ENCODE measurements around the gene SLC27A1.

Gene SLC27A1

GRCh38 chr19:17510220-17510993 is 40.1 kb downstream of the SLC27A1 start:
- POLR2A ChIA-PET, result interaction anchor here (0.7 to 1.4 kb wide), 4 partner anchors 22 to 201 kb away, joined by 3 to 8 read pairs (median 4); no protein-coding TSS in a partner anchor
- no peaks in the 10 kb centered on the region for H3K4me1 ChIP-seq (ENCODE audit: control insufficient read depth, insufficient read depth, low read length)
- H3K4me3 ChIP-seq (ENCODE audit: low read depth, low read length), result no peak overlapping the region
- TF ChIP-seq ZNF701 (tag by site-specific recombination; IDR thresholded peaks at IDR 0.05) (no peak), PRDM4 (tag by site-specific recombination; IDR thresholded peaks at IDR 0.05) (no peak), KLF16 (tag by site-specific recombination; IDR thresholded peaks at IDR 0.05) (no peak), WT1 (tag by site-specific recombination; IDR thresholded peaks at IDR 0.05) (no peak), PRDM1 (tag by site-specific recombination; IDR thresholded peaks at IDR 0.05) (no peak), ZNF324 (tag by site-specific recombination; IDR thresholded peaks at IDR 0.05) (no peak), ZNF202 (tag by site-specific recombination; IDR thresholded peaks at IDR 0.05; ENCODE audit: borderline replicate concordance) (no peak), ZNF248 (tag by site-specific recombination; IDR thresholded peaks at IDR 0.05) (no peak), GLIS2 (tag by site-specific recombination; IDR thresholded peaks at IDR 0.05) (no peak), SCRT2 (tag by site-specific recombination; IDR thresholded peaks at IDR 0.05) (no peak), ZNF114 (tag by site-specific recombination; IDR thresholded peaks at IDR 0.05) (no peak), ZNF830 (tag by site-specific recombination; IDR thresholded peaks at IDR 0.05; ENCODE audit: low read depth) (no peak), ZNF146 (tag by site-specific recombination; IDR thresholded peaks at IDR 0.05) (no peak), ZNF521 (tag by site-specific recombination; IDR thresholded peaks at IDR 0.05) (no peak)
- TF ChIP-seq, protein P1, sequence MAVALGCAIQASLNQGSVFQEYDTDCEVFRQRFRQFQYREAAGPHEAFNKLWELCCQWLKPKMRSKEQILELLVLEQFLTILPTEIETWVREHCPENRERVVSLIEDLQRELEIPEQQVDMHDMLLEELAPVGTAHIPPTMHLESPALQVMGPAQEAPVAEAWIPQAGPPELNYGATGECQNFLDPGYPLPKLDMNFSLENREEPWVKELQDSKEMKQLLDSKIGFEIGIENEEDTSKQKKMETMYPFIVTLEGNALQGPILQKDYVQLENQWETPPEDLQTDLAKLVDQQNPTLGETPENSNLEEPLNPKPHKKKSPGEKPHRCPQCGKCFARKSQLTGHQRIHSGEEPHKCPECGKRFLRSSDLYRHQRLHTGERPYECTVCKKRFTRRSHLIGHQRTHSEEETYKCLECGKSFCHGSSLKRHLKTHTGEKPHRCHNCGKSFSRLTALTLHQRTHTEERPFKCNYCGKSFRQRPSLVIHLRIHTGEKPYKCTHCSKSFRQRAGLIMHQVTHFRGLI (tag by site-specific recombination; IDR thresholded peaks at IDR 0.05), result no peak
- TF ChIP-seq, protein P2, sequence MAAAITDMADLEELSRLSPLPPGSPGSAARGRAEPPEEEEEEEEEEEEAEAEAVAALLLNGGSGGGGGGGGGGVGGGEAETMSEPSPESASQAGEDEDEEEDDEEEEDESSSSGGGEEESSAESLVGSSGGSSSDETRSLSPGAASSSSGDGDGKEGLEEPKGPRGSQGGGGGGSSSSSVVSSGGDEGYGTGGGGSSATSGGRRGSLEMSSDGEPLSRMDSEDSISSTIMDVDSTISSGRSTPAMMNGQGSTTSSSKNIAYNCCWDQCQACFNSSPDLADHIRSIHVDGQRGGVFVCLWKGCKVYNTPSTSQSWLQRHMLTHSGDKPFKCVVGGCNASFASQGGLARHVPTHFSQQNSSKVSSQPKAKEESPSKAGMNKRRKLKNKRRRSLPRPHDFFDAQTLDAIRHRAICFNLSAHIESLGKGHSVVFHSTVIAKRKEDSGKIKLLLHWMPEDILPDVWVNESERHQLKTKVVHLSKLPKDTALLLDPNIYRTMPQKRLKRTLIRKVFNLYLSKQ (tag by site-specific recombination; IDR thresholded peaks at IDR 0.05; ENCODE audit: borderline replicate concordance), result no peak
- H3K9me3 ChIP-seq (ENCODE audit: control insufficient read depth, insufficient read depth, low read depth, low read length), result no peaks in the 10 kb centered on the region
- H3K27ac ChIP-seq (ENCODE audit: extremely low read depth, low read depth, low read length), result no peak overlapping the region
- CTCF ChIA-PET, result interaction anchor here (0.6 to 3.4 kb wide), 5 partner anchors 13 to 436 kb away, joined by 3 to 20 read pairs (median 3); no protein-coding TSS in a partner anchor
- H3K36me3 ChIP-seq (ENCODE audit: control insufficient read depth in 2 of 2, insufficient read depth in 1 of 2, low read length in 2 of 2), result no peaks in the 10 kb centered on the region

DNA sequence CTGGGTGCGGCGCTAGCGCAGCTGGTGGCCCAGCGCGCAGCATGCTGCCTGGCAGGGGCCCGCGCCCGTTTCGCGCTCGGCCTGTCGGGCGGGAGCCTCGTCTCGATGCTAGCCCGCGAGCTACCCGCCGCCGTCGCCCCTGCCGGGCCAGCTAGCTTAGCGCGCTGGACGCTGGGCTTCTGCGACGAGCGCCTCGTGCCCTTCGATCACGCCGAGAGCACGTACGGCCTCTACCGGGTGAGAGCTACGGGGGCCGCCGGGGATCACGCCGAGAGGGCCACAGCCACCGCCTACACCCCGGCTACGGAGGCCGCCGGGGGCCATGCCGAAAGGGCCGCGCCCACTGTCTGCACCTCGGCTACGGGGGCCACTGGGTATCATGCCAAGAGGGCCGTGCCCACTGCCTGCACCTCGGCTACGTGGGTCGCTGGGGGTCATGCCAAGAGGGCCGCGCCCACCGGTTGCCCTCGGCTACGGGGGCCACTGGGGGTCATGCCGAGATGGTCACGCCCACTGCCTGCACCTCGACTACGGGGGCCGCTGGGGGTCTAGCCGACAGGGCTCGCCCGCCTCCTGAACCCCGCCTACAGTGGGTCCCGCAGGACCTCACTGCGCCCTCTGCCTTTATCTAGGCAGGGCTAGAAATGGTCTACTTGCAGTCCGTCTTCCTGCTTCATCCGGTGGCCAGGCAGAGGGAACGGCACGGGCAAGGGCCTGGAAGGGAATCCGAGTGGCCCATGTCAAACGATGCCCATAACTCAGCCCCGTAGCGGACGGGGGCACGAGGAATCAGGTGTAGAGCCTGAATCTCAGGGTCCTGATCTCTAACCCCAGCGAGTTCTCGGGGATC is 41.6 kb downstream of the SLC27A1 start:
- Histone ChIP-seq H3K36me3 (ENCODE audit: control insufficient read depth in 2 of 2, insufficient read depth in 1 of 2, low read length in 2 of 2) (peaks cover 1 to 7% of the 10 kb centered on the region in 2 experiments; a peak in 1 of 3 replicates), H3K9me3 (ENCODE audit: control insufficient read depth, insufficient read depth, low read depth, low read length) (no peaks in the 10 kb centered on the region), H3K4me3 (ENCODE audit: low read depth, low read length) (peak overlapping the region; percentile 74), H3K27ac (ENCODE audit: extremely low read depth, low read depth, low read length) (peak overlapping the region; percentile 73), H3K4me1 (ENCODE audit: control insufficient read depth, insufficient read depth, low read length) (no peaks in the 10 kb centered on the region)
- ChIA-PET POLR2A (interaction anchor here (0.8 to 1.4 kb wide), 5 partner anchors 9 to 207 kb away, joined by 3 to 4 read pairs (median 3); no protein-coding TSS in a partner anchor), CTCF (interaction anchor here (0.8 to 3.4 kb wide), 6 partner anchors 16 to 255 kb away, joined by 3 to 20 read pairs (median 4); no protein-coding TSS in a partner anchor)
- TF ChIP-seq WT1 (tag by site-specific recombination; IDR thresholded peaks at IDR 0.05), result no peak; the same call in 1 of the 2 replicates
- TF ChIP-seq GLI4 (tag by site-specific recombination; IDR thresholded peaks at IDR 0.05), result no peak; the same call in 1 of the 2 replicates
- no peak for TF ChIP-seq ZNF488 (tag by site-specific recombination; IDR thresholded peaks at IDR 0.05)
- TF ChIP-seq OVOL3 (tag by site-specific recombination; IDR thresholded peaks at IDR 0.05), result no peak
- no peak for TF ChIP-seq ZNF433 (tag by site-specific recombination; IDR thresholded peaks at IDR 0.05; ENCODE audit: low read depth)
- TF ChIP-seq OSR2 (tag by site-specific recombination; IDR thresholded peaks at IDR 0.05), result no peak
- TF ChIP-seq BCL11A (tag by site-specific recombination; IDR thresholded peaks at IDR 0.05; ENCODE audit: low read depth), result no peak
- TF ChIP-seq SCRT1 (tag by site-specific recombination; IDR thresholded peaks at IDR 0.05; ENCODE audit: borderline replicate concordance), result no peak
- TF ChIP-seq ZNF184 (tag by site-specific recombination; IDR thresholded peaks at IDR 0.05), result no peak
- TF ChIP-seq ZNF530 (tag by site-specific recombination; IDR thresholded peaks at IDR 0.05; ENCODE audit: low read depth), result no peak
- TF ChIP-seq MYNN (tag by site-specific recombination; IDR thresholded peaks at IDR 0.05; ENCODE audit: borderline replicate concordance), result no peak
- no peak for TF ChIP-seq ZNF791 (tag by site-specific recombination; IDR thresholded peaks at IDR 0.05)
- TF ChIP-seq YY1 (tag by site-specific recombination; IDR thresholded peaks at IDR 0.05), result peak; percentile 86
